A673 (cell line): Measurements from ENCODE around the gene KCNJ10. TPM values are rescaled to one million over a fixed set of nuclear protein-coding genes. Genes with fewer than 3 reads are reported as not detected.

Experiments used
- BruUV-seq: library from RNA; stranded (reverse); fragments of 400-500 nt; replicated peaks from 2 replicates; lab custom pipeline; 2021; lab: Mats Ljungman, UMichigan
- CTCF ChIA-PET: fragments of 300-600 bp; sonication (Branson Sonifier 250); formaldehyde crosslinking; loops from one replicate; lab custom pipeline; 2022; ENCODE audit warnings: antibody characterized with exemption; lab: Charles Lee
- POLR2A ChIA-PET: fragments of 300-600 bp; sonication (Branson Sonifier 250); formaldehyde crosslinking; loops from one replicate; lab custom pipeline; 2022; ENCODE audit warnings: antibody characterized with exemption; ENCODE audit not compliant: low non-redundant PET; lab: Charles Lee
- DNase-seq: peaks from one replicate; pipeline ENCODE4 v3.0.0-alpha.2; 2015; ENCODE audit warnings: low spot score
- H3K27ac ChIP-seq: fragments of 200-600 bp; sonication (generic); 2 replicates; pipeline ENCODE4 v1.5.1; 2016; ENCODE audit warnings: mixed run types, low read depth, mild to moderate bottlenecking, mixed read lengths, antibody characterized with exemption, low read length; ENCODE audit not compliant: poor library complexity, severe bottlenecking
- H3K27me3 ChIP-seq: fragments of 200-600 bp; sonication (generic); replicated peaks from 2 replicates; pipeline ENCODE4 v1.6.1; 2017; ENCODE audit warnings: mixed run types, low read depth, mild to moderate bottlenecking, mixed read lengths, antibody characterized with exemption, low read length; ENCODE audit not compliant: insufficient read depth, poor library complexity
- H3K36me3 ChIP-seq: fragments of 200-600 bp; sonication (generic); 2 replicates; pipeline ENCODE4 v1.6.1; 2016; ENCODE audit warnings: mixed run types, mild to moderate bottlenecking, mixed read lengths, antibody characterized with exemption, low read length; ENCODE audit not compliant: insufficient read depth, poor library complexity, severe bottlenecking
- H3K4me1 ChIP-seq: fragments of 200-600 bp; sonication (generic); 2 replicates; pipeline ENCODE4 v1.6.1; 2017; ENCODE audit warnings: mixed run types, mild to moderate bottlenecking, mixed read lengths, antibody characterized with exemption, low read length; ENCODE audit not compliant: insufficient read depth, poor library complexity, severe bottlenecking
- H3K4me3 ChIP-seq: fragments of 200-600 bp; sonication (generic); 2 replicates; pipeline ENCODE4 v1.5.1; 2016; ENCODE audit warnings: low read depth, mixed run types, mild to moderate bottlenecking, mixed read lengths, low read length; ENCODE audit not compliant: poor library complexity, severe bottlenecking
- H3K9me3 ChIP-seq: fragments of 200-600 bp; sonication (generic); 2 replicates; pipeline ENCODE4 v1.6.1; 2016; ENCODE audit warnings: mixed run types, low read depth, mild to moderate bottlenecking, mixed read lengths, antibody characterized with exemption, low read length; ENCODE audit not compliant: poor library complexity, severe bottlenecking
- EZH2 ChIP-seq: fragments of 200-600 bp; sonication (generic); IDR thresholded peaks from 2 replicates; pipeline ENCODE4 v1.6.1; 2017; ENCODE audit warnings: borderline replicate concordance, low read depth, mild to moderate bottlenecking, mixed read lengths, antibody characterized with exemption, low read length; ENCODE audit not compliant: poor library complexity, severe bottlenecking
- intact Hi-C: fragments of 100-400 bp; cut with micrococcal nuclease; formaldehyde crosslinking; loops from one replicate; pipeline ENCODE4 v1.10.0; 2022; ENCODE audit not compliant: unreplicated experiment
- total RNA-seq: library from RNA; stranded (reverse); gene quantifications from 2 replicates; pipeline ENCODE4 v1.2.3, GENCODE V29; 2021
- TF ChIP-seq, protein P1 (sequence below): fragments of 300-800, 200-600 bp; sonication (generic); conservative IDR thresholded peaks from 2 replicates; pipeline ENCODE4 v1.5.1; 2017; ENCODE audit warnings: low read depth, mild to moderate bottlenecking, antibody characterized with exemption, low read length, moderate library complexity, mixed read lengths

The KCNJ10 gene
- total RNA-seq, 1 experiment from 2014 or later: not detected

DNA sequence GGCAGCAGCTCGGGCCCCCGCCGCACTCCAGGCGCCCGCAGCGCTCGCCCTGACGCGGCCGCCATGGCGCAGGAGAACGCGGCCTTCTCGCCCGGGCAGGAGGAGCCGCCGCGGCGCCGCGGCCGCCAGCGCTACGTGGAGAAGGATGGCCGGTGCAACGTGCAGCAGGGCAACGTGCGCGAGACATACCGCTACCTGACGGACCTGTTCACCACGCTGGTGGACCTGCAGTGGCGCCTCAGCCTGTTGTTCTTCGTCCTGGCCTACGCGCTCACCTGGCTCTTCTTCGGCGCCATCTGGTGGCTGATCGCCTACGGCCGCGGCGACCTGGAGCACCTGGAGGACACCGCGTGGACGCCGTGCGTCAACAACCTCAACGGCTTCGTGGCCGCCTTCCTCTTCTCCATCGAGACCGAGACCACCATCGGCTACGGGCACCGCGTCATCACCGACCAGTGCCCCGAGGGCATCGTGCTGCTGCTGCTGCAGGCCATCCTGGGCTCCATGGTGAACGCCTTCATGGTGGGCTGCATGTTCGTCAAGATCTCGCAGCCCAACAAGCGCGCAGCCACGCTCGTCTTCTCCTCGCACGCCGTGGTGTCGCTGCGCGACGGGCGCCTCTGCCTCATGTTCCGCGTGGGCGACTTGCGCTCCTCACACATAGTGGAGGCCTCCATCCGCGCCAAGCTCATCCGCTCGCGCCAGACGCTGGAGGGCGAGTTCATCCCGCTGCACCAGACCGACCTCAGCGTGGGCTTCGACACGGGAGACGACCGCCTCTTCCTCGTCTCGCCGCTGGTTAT, 14.2 kb upstream of the KCNJ10 start:
- CTCF ChIA-PET: interaction anchor here (1.2 kb wide), 1 partner anchor 168 kb away, joined by 4 read pairs; no protein-coding TSS in a partner anchor
- Histone ChIP-seq H3K27ac (no peak overlapping the region), H3K4me3 (no peak overlapping the region), H3K9me3 (no peaks in the 10 kb centered on the region), H3K27me3 (peaks cover 41% of the 10 kb centered on the region), H3K36me3 (no peaks in the 10 kb centered on the region), H3K4me1 (no peaks in the 10 kb centered on the region)
- no peak for DNase-seq
- TF ChIP-seq EZH2: no peak
- TF ChIP-seq, protein P1, sequence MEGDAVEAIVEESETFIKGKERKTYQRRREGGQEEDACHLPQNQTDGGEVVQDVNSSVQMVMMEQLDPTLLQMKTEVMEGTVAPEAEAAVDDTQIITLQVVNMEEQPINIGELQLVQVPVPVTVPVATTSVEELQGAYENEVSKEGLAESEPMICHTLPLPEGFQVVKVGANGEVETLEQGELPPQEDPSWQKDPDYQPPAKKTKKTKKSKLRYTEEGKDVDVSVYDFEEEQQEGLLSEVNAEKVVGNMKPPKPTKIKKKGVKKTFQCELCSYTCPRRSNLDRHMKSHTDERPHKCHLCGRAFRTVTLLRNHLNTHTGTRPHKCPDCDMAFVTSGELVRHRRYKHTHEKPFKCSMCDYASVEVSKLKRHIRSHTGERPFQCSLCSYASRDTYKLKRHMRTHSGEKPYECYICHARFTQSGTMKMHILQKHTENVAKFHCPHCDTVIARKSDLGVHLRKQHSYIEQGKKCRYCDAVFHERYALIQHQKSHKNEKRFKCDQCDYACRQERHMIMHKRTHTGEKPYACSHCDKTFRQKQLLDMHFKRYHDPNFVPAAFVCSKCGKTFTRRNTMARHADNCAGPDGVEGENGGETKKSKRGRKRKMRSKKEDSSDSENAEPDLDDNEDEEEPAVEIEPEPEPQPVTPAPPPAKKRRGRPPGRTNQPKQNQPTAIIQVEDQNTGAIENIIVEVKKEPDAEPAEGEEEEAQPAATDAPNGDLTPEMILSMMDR: peak; percentile 59
- POLR2A ChIA-PET: no interaction called here
- intact Hi-C loops: no loop called here
- no TSS peak for BruUV-seq

DNA sequence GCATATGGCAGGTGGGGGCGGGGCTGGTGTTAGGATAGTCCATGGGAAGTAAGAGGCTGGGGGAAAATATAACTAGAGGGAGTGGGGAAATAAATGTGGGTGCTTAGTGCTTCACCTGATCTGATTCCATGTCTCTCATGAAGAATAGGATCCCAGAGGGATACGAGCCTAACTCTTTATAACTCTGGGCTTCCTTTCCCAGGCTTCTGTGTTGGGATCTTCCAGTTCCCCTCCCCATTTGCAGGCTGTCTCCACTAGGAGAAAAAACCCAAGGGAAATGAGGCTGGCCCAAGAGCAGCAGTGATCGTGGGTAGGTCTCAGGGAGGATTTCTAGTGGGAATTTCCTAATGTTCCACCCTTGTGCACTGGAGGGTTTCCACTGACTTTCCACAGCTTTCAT, 13.0 kb upstream of the KCNJ10 start:
- CTCF ChIA-PET: no interaction called here
- POLR2A ChIA-PET: no interaction called here
- Histone ChIP-seq H3K4me1 (no peaks in the 10 kb centered on the region), H3K4me3 (no peak overlapping the region), H3K9me3 (no peaks in the 10 kb centered on the region), H3K27ac (no peak overlapping the region), H3K36me3 (no peaks in the 10 kb centered on the region), H3K27me3 (peaks cover 47% of the 10 kb centered on the region)
- BruUV-seq: no TSS peak
- intact Hi-C loops: no loop called here
- no peak for TF ChIP-seq EZH2
- TF ChIP-seq, protein P1: no peak
- no peak for DNase-seq

DNA sequence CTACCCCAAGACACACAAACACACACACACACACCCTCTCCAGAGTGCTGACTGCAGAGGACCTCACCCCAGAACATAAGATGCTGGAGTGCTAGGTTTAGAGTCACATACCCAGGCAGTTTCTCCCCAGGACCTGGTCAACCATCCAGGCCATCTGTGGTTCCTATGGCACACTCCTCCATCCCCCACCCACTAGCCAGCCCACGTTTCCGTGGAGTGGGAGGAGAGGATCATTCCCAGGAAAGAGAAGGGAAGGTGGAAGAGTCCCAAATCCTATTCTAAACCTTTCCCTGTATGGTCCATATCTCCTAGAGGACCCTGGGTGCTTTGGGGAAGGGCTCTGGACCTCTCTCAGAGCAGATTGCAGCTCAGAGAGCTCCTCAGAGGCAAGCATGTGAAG, 12.5 kb upstream of the KCNJ10 start:
- TF ChIP-seq, protein P1: no peak
- no peak for TF ChIP-seq EZH2
- H3K36me3 ChIP-seq: no peaks in the 10 kb centered on the region
- CTCF ChIA-PET: no interaction called here
- no peak overlapping the region for H3K27ac ChIP-seq
- no peaks in the 10 kb centered on the region for H3K9me3 ChIP-seq
- no peak for DNase-seq
- intact Hi-C loops: no loop called here
- BruUV-seq: no TSS peak
- H3K27me3 ChIP-seq: peaks cover 47% of the 10 kb centered on the region
- H3K4me1 ChIP-seq: no peaks in the 10 kb centered on the region
- no peak overlapping the region for H3K4me3 ChIP-seq
- POLR2A ChIA-PET: no interaction called here
